Panc1 (cell line): Measurements from ENCODE around the gene C12orf56. TPM values are rescaled to one million over a fixed set of nuclear protein-coding genes. Genes with fewer than 3 reads are reported as not detected.

ENCODE experiments used
- ATAC-seq: fragments of 200-7000 bp; cut with Tn5 transposase; 2 replicates; pipeline ENCODE4 v1.9.1; 2020; ENCODE audit warnings: mild to moderate bottlenecking, moderate library complexity
- BruUV-seq: library from RNA; stranded (reverse); fragments of 400-500 nt; replicated peaks from 2 replicates; lab custom pipeline; 2021; lab: Mats Ljungman, UMichigan
- CTCF ChIA-PET: fragments of 300-600 bp; sonication (Branson Sonifier 250); formaldehyde crosslinking; loops from one replicate; lab custom pipeline; 2022; ENCODE audit warnings: antibody characterized with exemption; lab: Charles Lee
- POLR2A ChIA-PET: fragments of 300-600 bp; sonication (Branson Sonifier 250); formaldehyde crosslinking; loops from one replicate; lab custom pipeline; 2022; ENCODE audit warnings: antibody characterized with exemption; lab: Charles Lee
- DNase-seq: peaks from one replicate; pipeline ENCODE4 v3.0.0-alpha.2; 2010; ENCODE audit warnings: low read depth, low spot score
- H3K27ac ChIP-seq: 2 replicates; pipeline ENCODE4 v1.5.1; 2011; ENCODE audit warnings: mild to moderate bottlenecking, low read length, inconsistent platforms
- H3K27me3 ChIP-seq: fragments of 200-500 bp; sonication (Bioruptor generic); 2 replicates; pipeline ENCODE4 v1.6.0; 2014; ENCODE audit warnings: low read length, inconsistent platforms; ENCODE audit not compliant: control insufficient read depth, insufficient read depth
- H3K36me3 ChIP-seq: fragments of 200-500 bp; sonication (Bioruptor generic); 2 replicates; pipeline ENCODE4 v1.5.1; 2014; ENCODE audit warnings: inconsistent platforms, mild to moderate bottlenecking, low read length, moderate library complexity; ENCODE audit not compliant: control insufficient read depth, insufficient read depth
- H3K4me1 ChIP-seq: 2 replicates; pipeline ENCODE4 v1.5.1; 2011; ENCODE audit warnings: inconsistent platforms, mild to moderate bottlenecking, low read length, moderate library complexity; ENCODE audit not compliant: control insufficient read depth, insufficient read depth
- H3K4me3 ChIP-seq, 2 experiments: 2 replicates each; pipeline ENCODE4 v1.5.1; 2011 to 2012; ENCODE audit warnings: low read depth in 2 of 2, low read length in 2 of 2, mild to moderate bottlenecking in 2 of 2, inconsistent platforms in 1 of 2, moderate library complexity in 1 of 2
- H3K9me3 ChIP-seq: fragments of 200-500 bp; sonication (Bioruptor generic); 2 replicates; pipeline ENCODE4 v1.5.1; 2014; ENCODE audit warnings: low read depth, mild to moderate bottlenecking, inconsistent platforms, low read length, moderate library complexity; ENCODE audit not compliant: control insufficient read depth, insufficient read depth
- CTCF ChIP-seq: fragments of 450-650 bp; IDR thresholded peaks from 2 replicates; pipeline ENCODE4 v1.5.1; 2017; ENCODE audit warnings: mild to moderate bottlenecking
- POLR2AphosphoS5 ChIP-seq: IDR thresholded peaks from 2 replicates; pipeline ENCODE4 v1.6.1; 2012; ENCODE audit warnings: mild to moderate bottlenecking, low read depth, low read length, moderate library complexity
- REST ChIP-seq, 2 experiments: IDR thresholded peaks; 2 replicates each; pipeline ENCODE4 v1.6.1; 2011 to 2012; ENCODE audit warnings: low read depth in 2 of 2, control low read depth in 1 of 2, low read length in 1 of 2, mild to moderate bottlenecking in 1 of 2, moderate library complexity in 1 of 2; ENCODE audit not compliant: insufficient read depth in 1 of 2
- SIN3A ChIP-seq: IDR thresholded peaks from 2 replicates; pipeline ENCODE4 v1.6.1; 2012; ENCODE audit warnings: low read depth, mild to moderate bottlenecking, low read length, moderate library complexity, borderline replicate concordance; ENCODE audit not compliant: insufficient read depth
- TCF7L2 ChIP-seq: IDR thresholded peaks from 2 replicates; pipeline ENCODE4 v1.6.1; 2011; ENCODE audit warnings: mild to moderate bottlenecking, low read depth, low read length, inconsistent platforms
- in situ Hi-C: cut with HindIII; loops from 2 replicates; pipeline ENCODE4 v1.10.0; 2016; ENCODE audit warnings: low sequenced_read_pairs, low pct_unique_long_range_greater_than_20kb
- intact Hi-C: fragments of 100-400 bp; cut with micrococcal nuclease; formaldehyde crosslinking; loops from one replicate; pipeline ENCODE4 v1.10.0; 2022; ENCODE audit not compliant: unreplicated experiment
- total RNA-seq: library from RNA; stranded (reverse); gene quantifications from one replicate; pipeline ENCODE4 v1.2.1, GENCODE V29; 2021; ENCODE audit not compliant: unreplicated experiment

C12orf56 gene
- total RNA-seq, 1 experiment from 2014 or later, result 2.8 TPM

DNA sequence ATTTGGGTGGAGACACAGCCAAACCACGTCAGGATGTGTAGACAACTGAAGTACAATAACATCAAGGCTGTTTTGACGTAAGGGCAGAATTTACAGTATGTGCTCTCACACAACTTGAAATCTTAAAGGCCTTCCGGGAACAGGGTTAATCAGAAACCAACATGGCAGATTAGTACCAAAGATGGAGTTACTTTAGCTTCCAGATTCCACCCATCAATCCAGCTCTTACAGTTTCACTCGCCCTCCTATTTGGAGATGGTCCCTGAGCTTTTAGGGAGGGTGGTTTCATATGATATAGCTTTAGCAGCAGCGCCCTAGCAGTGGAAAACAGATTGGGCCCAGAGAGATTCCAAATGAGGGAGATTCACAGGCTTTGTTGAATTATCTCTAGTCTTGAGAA, 11.6 kb upstream of the C12orf56 start:
- ATAC-seq (no peak), DNase-seq (no peak)
- Histone ChIP-seq H3K36me3 (peaks cover 2% of the 10 kb centered on the region; the same call in 1 of the 2 replicates), H3K4me3 (no peak overlapping the region), H3K27me3 (no peaks in the 10 kb centered on the region), H3K4me1 (peaks cover 7% of the 10 kb centered on the region; the same call in 1 of the 2 replicates), H3K9me3 (no peaks in the 10 kb centered on the region), H3K27ac (no peak overlapping the region)
- no TSS peak for BruUV-seq
- in situ Hi-C loops, result no loop called here
- ChIA-PET CTCF (no interaction called here), POLR2A (no interaction called here)
- intact Hi-C loops, result no loop called here
- TF ChIP-seq POLR2AphosphoS5 (no peak), TCF7L2 (no peak), CTCF (no peak), SIN3A (no peak), REST (IDR thresholded peaks at IDR 0.05; ENCODE audit: insufficient read depth in 1 of 2, low read depth in 2 of 2, low read length in 1 of 2) (no peak)

DNA sequence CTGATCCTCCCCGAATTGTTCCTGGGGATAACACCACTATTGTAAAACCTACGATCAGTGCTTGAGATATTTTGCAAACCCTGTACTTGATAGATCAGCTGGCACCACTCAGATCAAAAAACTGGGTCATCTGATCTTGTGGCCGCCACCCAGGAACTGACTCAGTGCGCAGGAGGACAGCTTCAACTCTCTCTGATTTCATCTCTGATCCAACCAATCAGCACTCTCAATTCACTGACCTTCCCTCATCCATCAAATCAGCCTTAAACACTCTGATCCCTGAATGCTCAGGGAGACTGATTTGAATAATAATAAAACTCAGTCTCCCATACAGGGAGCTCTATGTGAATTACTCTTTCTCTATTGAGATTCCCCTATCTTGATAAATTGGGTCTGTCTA, 9.5 kb upstream of the C12orf56 start:
- in situ Hi-C loops, result no loop called here
- no peak overlapping the region for H3K27ac ChIP-seq

GRCh38 chr12:64395739-64396138, 5.2 kb upstream of the C12orf56 start:
- H3K36me3 ChIP-seq, result no peaks in the 10 kb centered on the region
- CTCF ChIA-PET, result no interaction called here
- no peaks in the 10 kb centered on the region for H3K27me3 ChIP-seq
- H3K27ac ChIP-seq, result no peak overlapping the region
- no peak for ATAC-seq
- DNase-seq, result no peak
- no peak overlapping the region for H3K4me3 ChIP-seq
- H3K4me1 ChIP-seq, result peaks cover 3% of the 10 kb centered on the region; the same call in 1 of the 2 replicates
- TF ChIP-seq SIN3A (no peak), TCF7L2 (no peak), CTCF (no peak), REST (IDR thresholded peaks at IDR 0.05; ENCODE audit: insufficient read depth in 1 of 2, low read depth in 2 of 2, low read length in 1 of 2) (no peak), POLR2AphosphoS5 (no peak)
- POLR2A ChIA-PET, result no interaction called here
- in situ Hi-C loops, result no loop called here
- intact Hi-C loops, result no loop called here
- no TSS peak for BruUV-seq
- H3K9me3 ChIP-seq, result no peaks in the 10 kb centered on the region

More for the DNA sequence above, 9.5 kb upstream of the C12orf56 start:
- ATAC-seq (no peak), DNase-seq (no peak)
- TF ChIP-seq POLR2AphosphoS5, result no peak
- Histone ChIP-seq H3K27me3 (no peaks in the 10 kb centered on the region), H3K36me3 (peaks cover under 1% of the 10 kb centered on the region; the same call in 1 of the 2 replicates), H3K4me3 (no peak overlapping the region), H3K9me3 (no peaks in the 10 kb centered on the region), H3K4me1 (peaks cover 3% of the 10 kb centered on the region; the same call in 1 of the 2 replicates)
- intact Hi-C loops, result no loop called here
- CTCF ChIA-PET, result interaction anchor here (0.6 kb wide), 1 partner anchor 115 kb away, joined by 6 read pairs; no protein-coding TSS in a partner anchor
- POLR2A ChIA-PET, result no interaction called here
- BruUV-seq, result no TSS peak
